GM18909 (cell line): ENCODE measurements around the gene FCER1A.
"Not testable (repeated sequence)": the region's sequence is repeated elsewhere in the genome, so short reads cannot be mapped to it uniquely, and the experiment has no call there.

Experiments
- ATAC-seq: cut with Tn5 transposase; IDR thresholded peaks from one replicate; pipeline ENCODE4 v1.9.1; 2021; ENCODE audit warnings: mild to moderate bottlenecking; ENCODE audit not compliant: unreplicated experiment, poor library complexity

The FCER1A gene

GRCh38 chr1:159342761-159343425, 40.8 kb downstream of the FCER1A start:
- no peak for ATAC-seq

GRCh38 chr1:159349374-159349773, 47.2 kb downstream of the FCER1A start:
- ATAC-seq: not testable (repeated sequence)

- no peak for ATAC-seq
Observed at GRCh38 chr1:159352436-159352835, 50.3 kb downstream of the FCER1A start.
